ENCODE measurements around the gene POLRMT. TPM values are rescaled to one million over a fixed set of nuclear protein-coding genes. Genes with fewer than 3 reads are reported as not detected.

Gene POLRMT
- total RNA-seq, 4 donors from 2014 or later = 23.2 to 39.7 (median 33.1) TPM

GRCh38 chr19:664913-665443 lies 31.6 kb upstream of the POLRMT start:
- no peaks in the 10 kb centered on the region for H3K9me3 ChIP-seq
- peak; percentile 77 to 78 for DNase-seq
- peaks cover 27 to 39% of the 10 kb centered on the region in 2 donors for H3K4me1 ChIP-seq
- no peak overlapping the region for H3K27ac ChIP-seq
- no peak overlapping the region for H3K4me3 ChIP-seq (replicated peaks in 1 of 3)
- H3K36me3 ChIP-seq = no peaks in the 10 kb centered on the region
- TF ChIP-seq POLR2A (IDR thresholded peaks at IDR 0.05) (no peak), CTCF (IDR thresholded peaks at IDR 0.05) (peak; percentile 93 to 97 (median 94))
- WGBS, 2 donors = 11% methylated on average over 18 of the region's 24 CpGs
- H3K27me3 ChIP-seq = no peaks in the 10 kb centered on the region
- intact Hi-C loops (cut with DNase I) = loop anchor here (2.0 kb wide), 1 partner anchor 70 kb away; no protein-coding TSS in a partner anchor

GRCh38 chr19:663682-664117 lies 30.4 kb upstream of the POLRMT start:
- WGBS, 2 donors = 68 to 77% methylated on average over 13 to 16 of the region's 18 CpGs
- Histone ChIP-seq H3K27ac (peak overlapping the region; percentile 80 to 91 (median 88)), H3K27me3 (no peaks in the 10 kb centered on the region), H3K4me3 (replicated peaks in 1 of 3) (peak overlapping the region in 2 of 3 donors; percentile 16 to 40), H3K4me1 (peaks cover 27 to 50% of the 10 kb centered on the region in 2 donors), H3K9me3 (no peaks in the 10 kb centered on the region), H3K36me3 (no peaks in the 10 kb centered on the region)
- intact Hi-C loops (cut with DNase I) = loop anchor here (2.0 kb wide), 1 partner anchor 71 kb away; no protein-coding TSS in a partner anchor
- no peak for DNase-seq
- no peak for TF ChIP-seq POLR2A (IDR thresholded peaks at IDR 0.05)
- TF ChIP-seq CTCF (IDR thresholded peaks at IDR 0.05) = no peak

GRCh38 chr19:662962-663681 lies 29.8 kb upstream of the POLRMT start, which contains the start of gene RNF126:
Gene RNF126, minus strand, starts transcription at chr19:663214. Its CDS starts 93 bp downstream, at chr19:663121.
- Histone ChIP-seq H3K4me3 (replicated peaks in 1 of 3) (peak within 1 kb of the TSS; percentile 82 to 98 (median 94)), H3K27me3 (no peaks in the 10 kb centered on the region), H3K9me3 (no peaks in the 10 kb centered on the region), H3K4me1 (peaks cover 27 to 50% of the 10 kb centered on the region in 2 donors), H3K27ac (peak within 1 kb of the TSS; percentile 80 to 91 (median 88)), H3K36me3 (no peaks in the 10 kb centered on the region)
- intact Hi-C loops (cut with DNase I) = no loop called here
- peak; percentile 90 to 92 for DNase-seq
- TF ChIP-seq POLR2A (IDR thresholded peaks at IDR 0.05) = peak; percentile 45 to 76
- no peak for TF ChIP-seq CTCF (IDR thresholded peaks at IDR 0.05)
- 14% methylated on average over 18 of the region's 97 CpGs; no CpG with 5 or more reads in 1 of the 2 donors for WGBS, 2 donors

- peaks cover 27 to 50% of the 10 kb centered on the region in 2 donors for H3K4me1 ChIP-seq
- H3K27ac ChIP-seq = peak overlapping the region; percentile 19 to 77 (median 40)
- intact Hi-C loops (cut with DNase I) = no loop called here
- no peaks in the 10 kb centered on the region for H3K27me3 ChIP-seq
- peak; percentile 39 to 48 for DNase-seq
- H3K9me3 ChIP-seq = no peaks in the 10 kb centered on the region
- 3 to 4% methylated on average over 5 to 13 of the region's 81 CpGs for WGBS, 2 donors
- TF ChIP-seq CTCF (IDR thresholded peaks at IDR 0.05) (no peak), POLR2A (IDR thresholded peaks at IDR 0.05) (no peak)
- H3K4me3 ChIP-seq (replicated peaks in 1 of 3) = peak overlapping the region; percentile 82 to 98 (median 94)
- no peaks in the 10 kb centered on the region for H3K36me3 ChIP-seq
Observed at GRCh38 chr19:662207-662961, 29.0 kb upstream of the POLRMT start.
